ENCODE data around the gene BOLA3. TPM values are rescaled to one million over a fixed set of nuclear protein-coding genes. Genes with fewer than 3 reads are reported as not detected.
A peak's percentile ranks its signal among the peaks of the same experiment; 100 is the strongest.

Gene BOLA3
- total and polyA plus RNA-seq, 2 of the 4 experiments (the other 2 are of a cell fraction) = 13.3 to 39.5 TPM

DNA sequence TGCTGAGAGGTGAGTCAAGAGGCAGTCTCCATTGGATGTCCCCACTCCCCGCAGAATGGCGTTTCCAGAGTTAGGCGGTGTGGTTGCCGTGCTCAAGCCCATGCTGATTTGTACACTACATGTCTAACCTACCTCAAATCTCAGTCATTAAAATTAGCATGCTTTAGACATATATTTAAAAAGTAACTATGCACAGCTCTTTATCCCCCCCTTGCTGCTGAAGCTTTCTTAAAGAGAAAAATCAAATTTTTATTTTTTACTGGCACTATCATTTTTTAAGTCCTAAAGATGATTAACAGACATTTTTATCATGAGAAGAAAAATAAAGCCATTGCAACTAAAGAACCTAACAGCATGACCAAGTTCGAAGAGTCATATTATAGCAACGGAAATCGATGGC lies 42.9 kb downstream of the BOLA3 start:
- no peaks in the 10 kb centered on the region for H3K9me1 ChIP-seq (ENCODE audit: insufficient read depth, low read length)
- H4K91ac ChIP-seq (ENCODE audit: insufficient read depth, low read depth, low read length) = no peak overlapping the region
- CTCF ChIA-PET = interaction anchor here (0.9 kb wide), 1 partner anchor 278 kb away, joined by 3 read pairs; no protein-coding TSS in a partner anchor
- dilution Hi-C loops (cut with HindIII; ENCODE audit: low sequenced_read_pairs, unreplicated experiment) (loop anchor here (25.0 kb wide), 1 partner anchor 268 kb away; the partner anchor contains the start of gene STAMBP), in situ Hi-C loops (cut with MboI; ENCODE audit: low sequenced_read_pairs) (no loop called here), intact Hi-C loops (cut with micrococcal nuclease) (no loop called here)
- no peak overlapping the region for H4K5ac ChIP-seq (ENCODE audit: low read depth, low read length)
- WGBS, 2 experiments (ENCODE audit: extremely low coverage in 2 of 2, insufficient read length in 1 of 2) = 100% methylated on average over 1 of the region's 7 CpGs; no CpG with 5 or more reads in 1 of the 2 experiments
- H3K27ac ChIP-seq (ENCODE audit: insufficient read depth, low read length) = no peak overlapping the region
- H3K9me3 ChIP-seq (ENCODE audit: control insufficient read depth, insufficient read depth, low read length) = no peaks in the 10 kb centered on the region
- TF ChIP-seq CHD1 (IDR thresholded peaks at IDR 0.05; ENCODE audit: low read depth, low read length) = no peak
- TF ChIP-seq, protein P1, sequence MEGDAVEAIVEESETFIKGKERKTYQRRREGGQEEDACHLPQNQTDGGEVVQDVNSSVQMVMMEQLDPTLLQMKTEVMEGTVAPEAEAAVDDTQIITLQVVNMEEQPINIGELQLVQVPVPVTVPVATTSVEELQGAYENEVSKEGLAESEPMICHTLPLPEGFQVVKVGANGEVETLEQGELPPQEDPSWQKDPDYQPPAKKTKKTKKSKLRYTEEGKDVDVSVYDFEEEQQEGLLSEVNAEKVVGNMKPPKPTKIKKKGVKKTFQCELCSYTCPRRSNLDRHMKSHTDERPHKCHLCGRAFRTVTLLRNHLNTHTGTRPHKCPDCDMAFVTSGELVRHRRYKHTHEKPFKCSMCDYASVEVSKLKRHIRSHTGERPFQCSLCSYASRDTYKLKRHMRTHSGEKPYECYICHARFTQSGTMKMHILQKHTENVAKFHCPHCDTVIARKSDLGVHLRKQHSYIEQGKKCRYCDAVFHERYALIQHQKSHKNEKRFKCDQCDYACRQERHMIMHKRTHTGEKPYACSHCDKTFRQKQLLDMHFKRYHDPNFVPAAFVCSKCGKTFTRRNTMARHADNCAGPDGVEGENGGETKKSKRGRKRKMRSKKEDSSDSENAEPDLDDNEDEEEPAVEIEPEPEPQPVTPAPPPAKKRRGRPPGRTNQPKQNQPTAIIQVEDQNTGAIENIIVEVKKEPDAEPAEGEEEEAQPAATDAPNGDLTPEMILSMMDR (conservative IDR thresholded peaks at IDR 0.05; ENCODE audit: low read depth, low read length) = peak; percentile 43
- no peak for TF ChIP-seq CEBPB (IDR thresholded peaks at IDR 0.05; ENCODE audit: low read depth, low read length)
- no peak for TF ChIP-seq FOS (IDR thresholded peaks at IDR 0.05; ENCODE audit: low read depth, low read length)
- TF ChIP-seq RAD21 (IDR thresholded peaks at IDR 0.05; ENCODE audit: low read length) = peak; percentile 46
- no peak for TF ChIP-seq BHLHE40 (IDR thresholded peaks at IDR 0.05; ENCODE audit: low read depth, low read length)
- TF ChIP-seq POLR2A (IDR thresholded peaks at IDR 0.05; ENCODE audit: low read depth, low read length) = no peak
- TF ChIP-seq RFX5 (IDR thresholded peaks at IDR 0.05; ENCODE audit: low read depth, low read length) = no peak
- peak; percentile 34; the same call in 1 of the 2 replicates for TF ChIP-seq SMC3 (IDR thresholded peaks at IDR 0.05; ENCODE audit: low read depth, low read length)
- no peak for TF ChIP-seq ELK1 (IDR thresholded peaks at IDR 0.05; ENCODE audit: borderline replicate concordance, low read depth, low read length)
- TF ChIP-seq NFE2L2 (IDR thresholded peaks at IDR 0.05; ENCODE audit: low read depth, low read length) = no peak
- no peak overlapping the region for H3K56ac ChIP-seq (ENCODE audit: extremely low read depth, insufficient read depth, low read length)
- no peak overlapping the region for H4K8ac ChIP-seq (ENCODE audit: low read depth in 2 of 2, low read length in 2 of 2)
- no peak overlapping the region for H2AK9ac ChIP-seq (replicated peaks; ENCODE audit: low read depth, low read length, poor library complexity)
- H3K27me3 ChIP-seq (ENCODE audit: control insufficient read depth, insufficient read depth, low read length) = no peaks in the 10 kb centered on the region
- no peaks in the 10 kb centered on the region for H4K20me1 ChIP-seq (ENCODE audit: insufficient read depth, low read length)
- no peak overlapping the region for H3K23ac ChIP-seq (ENCODE audit: low read depth, low read length)
- no peak overlapping the region for H3K14ac ChIP-seq (replicated peaks; ENCODE audit: low read depth, low read length)
- H3K79me1 ChIP-seq (ENCODE audit: low read depth in 1 of 2, low read length in 2 of 2) = no peaks in the 10 kb centered on the region
- no peak for ATAC-seq (ENCODE audit: low read depth)
- BruUV-seq (replicated peaks) = no TSS peak
- no peak overlapping the region for H2BK120ac ChIP-seq (ENCODE audit: low read depth, low read length)
- no peak overlapping the region for H2BK20ac ChIP-seq (ENCODE audit: low read depth, low read length)
- no peak overlapping the region for H2AFZ ChIP-seq (replicated peaks; ENCODE audit: low read length, poor library complexity)
- H3K18ac ChIP-seq (ENCODE audit: low read depth, low read length) = no peak overlapping the region
- POLR2A ChIA-PET (ENCODE audit: unreplicated experiment) = no interaction called here
- no peaks in the 10 kb centered on the region for H3K4me1 ChIP-seq (ENCODE audit: control insufficient read depth, insufficient read depth, low read length)
- peaks cover 32% of the 10 kb centered on the region for H3K36me3 ChIP-seq (ENCODE audit: control insufficient read depth, insufficient read depth, low read length)
- no peak overlapping the region for H2AK5ac ChIP-seq (ENCODE audit: low read depth, low read length)
- H3K9ac ChIP-seq (ENCODE audit: low read depth, low read length) = no peak overlapping the region
- no peak overlapping the region for H3K4ac ChIP-seq (ENCODE audit: low read depth, low read length)
- no peak overlapping the region for H2BK5ac ChIP-seq (ENCODE audit: low read depth, low read length, poor library complexity, severe bottlenecking)
- H2BK15ac ChIP-seq (ENCODE audit: low read depth, low read length) = no peak overlapping the region
- H3K4me2 ChIP-seq (ENCODE audit: low read depth, low read length) = no peak overlapping the region
- DNase-seq = no peak
- H3K4me3 ChIP-seq (ENCODE audit: insufficient read depth, low read depth, low read length) = no peak overlapping the region
